Ishikawa (cell line): ENCODE data around the gene RPS6KA2.

Experiments used
- CEBPB ChIP-seq: IDR thresholded peaks from 2 replicates; pipeline ENCODE4 v1.6.1; 2012
- CREB1 ChIP-seq: IDR thresholded peaks from 2 replicates; pipeline ENCODE4 v1.6.1; 2012; ENCODE audit warnings: low read depth
- EP300 ChIP-seq: IDR thresholded peaks from 2 replicates; pipeline ENCODE4 v1.6.1; 2012; ENCODE audit warnings: borderline replicate concordance
- REST ChIP-seq: IDR thresholded peaks from 2 replicates; pipeline ENCODE4 v1.6.1; 2012; ENCODE audit warnings: low read depth, mild to moderate bottlenecking
- TAF1 ChIP-seq: IDR thresholded peaks from 2 replicates; pipeline ENCODE4 v1.6.1; 2012; ENCODE audit warnings: low read depth, mild to moderate bottlenecking
- TCF12 ChIP-seq: IDR thresholded peaks from 2 replicates; pipeline ENCODE4 v1.6.1; 2012; ENCODE audit warnings: low read depth
- YY1 ChIP-seq: IDR thresholded peaks from 2 replicates; pipeline ENCODE4 v1.6.1; 2012; ENCODE audit warnings: low read depth
- TF ChIP-seq, protein P1 (sequence below): IDR thresholded peaks from 2 replicates; pipeline ENCODE4 v1.6.1; 2012

GRCh38 chr6:166449036-166449435, 178.0 kb downstream of the RPS6KA2 start:
- no peak for TF ChIP-seq EP300
- no peak for TF ChIP-seq REST
- no peak for TF ChIP-seq TAF1
- no peak for TF ChIP-seq TCF12
- no peak for TF ChIP-seq CREB1
- TF ChIP-seq CEBPB = no peak
- TF ChIP-seq, protein P1, sequence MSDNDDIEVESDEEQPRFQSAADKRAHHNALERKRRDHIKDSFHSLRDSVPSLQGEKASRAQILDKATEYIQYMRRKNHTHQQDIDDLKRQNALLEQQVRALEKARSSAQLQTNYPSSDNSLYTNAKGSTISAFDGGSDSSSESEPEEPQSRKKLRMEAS = no peak
- no peak for TF ChIP-seq YY1
